ENCODE measurements around the gene FAM216B.
"Not testable (repeated sequence)": the region's sequence is repeated elsewhere in the genome, so short reads cannot be mapped to it uniquely, and the experiment has no call there.

DNA sequence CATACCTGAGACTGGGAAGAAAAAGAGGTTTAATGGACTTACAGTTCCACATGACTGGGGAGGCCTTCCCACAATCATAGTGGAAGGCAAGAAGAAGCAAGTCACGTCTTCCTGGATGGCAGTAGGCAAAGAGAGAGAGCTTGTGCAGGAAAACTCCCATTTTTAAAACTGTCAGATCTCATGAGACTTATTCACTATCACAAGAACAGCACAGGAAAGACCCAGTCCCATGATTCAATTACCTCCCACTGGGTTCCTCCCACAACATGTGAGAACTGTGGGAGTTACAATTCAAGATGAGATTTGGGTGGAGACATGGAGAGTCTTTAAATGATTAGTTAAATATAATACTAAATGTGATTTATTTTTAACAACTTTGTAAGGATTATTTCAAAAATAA lies 38.3 kb downstream of the FAM216B start:
- TF ChIP-seq, protein P1, sequence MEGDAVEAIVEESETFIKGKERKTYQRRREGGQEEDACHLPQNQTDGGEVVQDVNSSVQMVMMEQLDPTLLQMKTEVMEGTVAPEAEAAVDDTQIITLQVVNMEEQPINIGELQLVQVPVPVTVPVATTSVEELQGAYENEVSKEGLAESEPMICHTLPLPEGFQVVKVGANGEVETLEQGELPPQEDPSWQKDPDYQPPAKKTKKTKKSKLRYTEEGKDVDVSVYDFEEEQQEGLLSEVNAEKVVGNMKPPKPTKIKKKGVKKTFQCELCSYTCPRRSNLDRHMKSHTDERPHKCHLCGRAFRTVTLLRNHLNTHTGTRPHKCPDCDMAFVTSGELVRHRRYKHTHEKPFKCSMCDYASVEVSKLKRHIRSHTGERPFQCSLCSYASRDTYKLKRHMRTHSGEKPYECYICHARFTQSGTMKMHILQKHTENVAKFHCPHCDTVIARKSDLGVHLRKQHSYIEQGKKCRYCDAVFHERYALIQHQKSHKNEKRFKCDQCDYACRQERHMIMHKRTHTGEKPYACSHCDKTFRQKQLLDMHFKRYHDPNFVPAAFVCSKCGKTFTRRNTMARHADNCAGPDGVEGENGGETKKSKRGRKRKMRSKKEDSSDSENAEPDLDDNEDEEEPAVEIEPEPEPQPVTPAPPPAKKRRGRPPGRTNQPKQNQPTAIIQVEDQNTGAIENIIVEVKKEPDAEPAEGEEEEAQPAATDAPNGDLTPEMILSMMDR (IDR thresholded peaks at IDR 0.05): not testable (repeated sequence)
- TF ChIP-seq POLR2A (IDR thresholded peaks at IDR 0.05): not testable (repeated sequence)

Measured in Peyer's patch (tissue), 4 donors.